WI38 (cell line): ENCODE measurements around the gene BLM.
"Not testable (repeated sequence)": the region's sequence is repeated elsewhere in the genome, so short reads cannot be mapped to it uniquely, and the experiment has no call there.

Experiments
- H3K4me3 ChIP-seq: 2 replicates; pipeline ENCODE4 v1.5.1; 2011; ENCODE audit warnings: low read depth, mild to moderate bottlenecking, control low read depth, low read length
- TF ChIP-seq, protein P1 (sequence below): IDR thresholded peaks from 2 replicates; pipeline ENCODE4 v1.5.1; 2012; ENCODE audit warnings: low read depth, mild to moderate bottlenecking, control low read depth, low read length

The BLM gene

DNA sequence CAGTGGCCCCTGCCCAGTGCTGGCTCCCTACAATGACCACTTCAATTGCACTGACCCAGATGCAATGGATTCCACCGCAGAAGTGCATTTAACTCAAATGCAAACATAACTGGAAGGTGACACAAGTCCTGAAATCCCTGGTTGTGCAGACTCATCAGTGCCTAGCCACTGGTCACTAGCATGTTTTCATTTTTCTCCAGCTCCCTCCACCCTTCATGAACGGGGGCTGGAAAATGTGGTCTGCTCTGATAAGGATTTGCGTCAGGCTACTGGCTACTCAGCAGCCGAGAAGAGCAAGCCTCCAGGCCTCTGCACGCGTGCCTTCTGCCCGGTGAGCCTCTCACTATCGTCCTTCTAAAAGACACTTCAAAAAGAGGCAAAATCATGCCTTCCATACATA lies 123.8 kb downstream of the BLM start:
- H3K4me3 ChIP-seq, result no peak overlapping the region
- TF ChIP-seq, protein P1, sequence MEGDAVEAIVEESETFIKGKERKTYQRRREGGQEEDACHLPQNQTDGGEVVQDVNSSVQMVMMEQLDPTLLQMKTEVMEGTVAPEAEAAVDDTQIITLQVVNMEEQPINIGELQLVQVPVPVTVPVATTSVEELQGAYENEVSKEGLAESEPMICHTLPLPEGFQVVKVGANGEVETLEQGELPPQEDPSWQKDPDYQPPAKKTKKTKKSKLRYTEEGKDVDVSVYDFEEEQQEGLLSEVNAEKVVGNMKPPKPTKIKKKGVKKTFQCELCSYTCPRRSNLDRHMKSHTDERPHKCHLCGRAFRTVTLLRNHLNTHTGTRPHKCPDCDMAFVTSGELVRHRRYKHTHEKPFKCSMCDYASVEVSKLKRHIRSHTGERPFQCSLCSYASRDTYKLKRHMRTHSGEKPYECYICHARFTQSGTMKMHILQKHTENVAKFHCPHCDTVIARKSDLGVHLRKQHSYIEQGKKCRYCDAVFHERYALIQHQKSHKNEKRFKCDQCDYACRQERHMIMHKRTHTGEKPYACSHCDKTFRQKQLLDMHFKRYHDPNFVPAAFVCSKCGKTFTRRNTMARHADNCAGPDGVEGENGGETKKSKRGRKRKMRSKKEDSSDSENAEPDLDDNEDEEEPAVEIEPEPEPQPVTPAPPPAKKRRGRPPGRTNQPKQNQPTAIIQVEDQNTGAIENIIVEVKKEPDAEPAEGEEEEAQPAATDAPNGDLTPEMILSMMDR, result no peak

- TF ChIP-seq, protein P1, result no peak
- no peak overlapping the region for H3K4me3 ChIP-seq
These were observed 127.5 kb downstream of the BLM start for GRCh38 chr15:90844696-90845095.

GRCh38 chr15:90845201-90845949 lies 128.2 kb downstream of the BLM start:
- no peak overlapping the region for H3K4me3 ChIP-seq
- TF ChIP-seq, protein P1, result no peak

DNA sequence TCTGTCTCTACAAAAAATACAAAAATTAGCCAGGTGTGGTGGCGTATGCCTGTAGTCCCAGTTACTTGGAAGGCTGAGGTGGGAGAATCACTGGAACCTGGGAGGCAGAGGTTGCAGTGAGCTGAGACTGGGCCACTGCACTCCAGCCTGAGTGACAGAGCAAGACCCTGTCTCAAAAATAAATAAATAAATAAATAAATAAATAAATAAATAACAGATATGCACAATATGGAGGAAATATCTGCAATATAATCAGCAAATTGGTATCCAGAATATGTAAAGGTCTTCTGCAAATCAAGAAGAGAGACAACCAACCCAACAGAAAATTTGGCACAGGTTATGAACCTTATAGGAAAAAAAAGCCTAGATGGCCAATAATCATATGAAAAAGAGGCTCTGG lies 132.3 kb downstream of the BLM start:
- H3K4me3 ChIP-seq, result not testable (repeated sequence)

DNA sequence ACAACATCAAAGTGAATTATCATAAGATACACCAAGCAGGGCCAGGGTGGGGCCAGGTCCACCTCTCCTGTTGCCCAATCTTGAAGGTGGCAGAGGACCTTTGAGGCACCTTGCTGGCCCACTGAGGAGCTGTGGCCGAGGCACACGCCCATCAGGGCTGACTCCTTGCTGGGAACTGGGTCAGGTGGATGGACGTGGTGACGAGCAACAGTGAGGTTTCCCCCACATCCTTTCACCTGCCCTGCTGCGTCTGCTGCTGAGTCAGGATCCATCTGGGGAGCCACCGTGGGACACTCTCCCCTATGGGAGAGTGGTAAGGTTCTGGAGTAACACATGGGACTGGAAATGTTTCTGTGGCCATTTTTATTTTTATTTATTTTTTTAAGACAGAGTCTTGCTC lies 134.0 kb downstream of the BLM start:
- TF ChIP-seq, protein P1, result no peak
- H3K4me3 ChIP-seq, result no peak overlapping the region

DNA sequence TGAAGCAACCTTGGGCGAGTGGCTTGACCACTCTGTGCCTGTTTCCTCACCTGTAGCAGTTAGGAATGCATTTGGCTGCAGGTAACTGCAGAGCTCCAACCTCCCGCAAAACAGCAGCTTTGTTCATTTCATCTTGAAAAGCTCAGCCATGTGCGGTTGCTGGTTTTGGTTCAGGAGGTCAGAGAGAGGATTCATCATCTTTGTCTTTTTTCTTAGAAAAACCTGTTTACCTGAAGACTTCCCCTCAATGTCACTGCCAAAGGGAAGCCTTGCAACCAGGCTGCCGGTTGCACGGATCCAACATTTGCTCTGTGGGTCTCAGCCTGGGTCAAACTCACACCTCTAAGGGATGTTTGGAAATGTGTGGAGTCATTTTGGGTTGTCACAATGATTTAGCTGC lies 134.8 kb downstream of the BLM start:
- TF ChIP-seq, protein P1, result no peak
- no peak overlapping the region for H3K4me3 ChIP-seq

DNA sequence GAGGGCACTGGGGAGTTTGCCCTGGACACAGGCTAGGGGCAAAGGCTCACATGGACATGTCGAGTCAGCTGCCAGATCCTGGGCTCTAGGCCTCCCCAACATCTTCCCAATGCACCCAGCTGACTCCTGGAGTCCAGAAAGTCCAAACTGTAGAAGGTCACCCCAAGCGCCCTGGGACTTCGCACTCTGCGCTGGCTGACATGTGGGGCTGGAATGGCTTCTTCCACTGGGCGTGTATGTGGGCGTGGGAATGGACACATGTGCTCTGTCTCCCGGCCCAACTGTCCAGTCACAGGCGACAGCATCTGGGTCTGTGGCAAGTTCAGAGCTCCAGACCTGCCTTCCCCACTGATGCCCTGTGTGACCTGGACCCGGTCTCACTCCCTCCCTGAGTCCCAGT lies 138.0 kb downstream of the BLM start:
- H3K4me3 ChIP-seq, result no peak overlapping the region
- TF ChIP-seq, protein P1, result no peak

DNA sequence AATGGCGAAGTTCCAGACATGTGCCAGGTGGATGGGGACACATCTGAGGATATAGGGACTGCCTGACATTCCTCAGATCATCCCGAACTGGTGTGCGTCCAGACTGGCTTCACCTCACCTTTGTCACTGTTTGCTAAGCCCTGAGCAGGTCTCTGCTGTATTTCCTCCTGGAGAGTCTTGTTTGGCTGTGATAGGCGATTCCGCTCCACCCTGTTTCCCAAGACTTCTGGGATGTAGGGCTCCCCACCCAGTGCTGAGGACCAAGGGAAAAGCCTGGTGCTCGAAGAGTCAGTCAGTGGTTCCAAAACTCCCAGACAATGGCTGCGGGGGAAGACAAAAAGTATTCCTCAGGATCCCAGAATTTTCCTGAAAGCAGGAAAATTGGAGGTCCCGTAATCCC lies 140.2 kb downstream of the BLM start:
- no peak overlapping the region for H3K4me3 ChIP-seq
- TF ChIP-seq, protein P1, result no peak
